ENCODE measurements around the gene KRT2. TPM values are rescaled to one million over a fixed set of nuclear protein-coding genes. Genes with fewer than 3 reads are reported as not detected.

The KRT2 gene
- total RNA-seq, 1 experiment from 2014 or later = not detected

DNA sequence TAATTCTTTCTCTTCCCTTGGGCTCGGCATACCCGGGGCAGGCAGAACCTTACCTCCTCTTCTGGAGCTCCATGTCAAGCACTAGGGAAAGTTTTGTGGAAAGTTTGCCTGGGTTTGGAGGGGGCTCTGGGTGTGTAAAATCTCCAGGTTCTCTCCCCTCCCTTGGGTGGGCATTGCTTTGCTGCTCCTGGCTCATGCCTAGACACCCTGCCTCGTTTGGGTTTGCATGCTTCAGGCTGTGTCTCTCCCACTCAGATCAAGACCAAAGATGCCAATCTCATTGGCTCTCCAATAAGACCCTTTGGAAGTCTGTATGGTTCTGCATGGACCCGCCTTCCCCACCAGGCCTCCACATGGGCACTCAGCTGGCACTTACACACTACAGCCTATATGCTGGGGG lies 6.2 kb upstream of the KRT2 start:
- intact Hi-C loops (cut with micrococcal nuclease; ENCODE audit: unreplicated experiment) = no loop called here
- no peaks in the 10 kb centered on the region for H3K9me3 Mint-ChIP-seq (ENCODE audit: low read depth, unreplicated experiment)
- peaks cover 9% of the 10 kb centered on the region for H3K4me1 Mint-ChIP-seq (ENCODE audit: low read depth, unreplicated experiment)
- H3K27me3 Mint-ChIP-seq (ENCODE audit: unreplicated experiment) = peaks cover 71% of the 10 kb centered on the region
- CTCF ChIA-PET = no interaction called here
- no peak overlapping the region for H3K27ac Mint-ChIP-seq (ENCODE audit: unreplicated experiment)
- BruUV-seq (replicated peaks) = no TSS peak
- TF ChIP-seq, protein P1, sequence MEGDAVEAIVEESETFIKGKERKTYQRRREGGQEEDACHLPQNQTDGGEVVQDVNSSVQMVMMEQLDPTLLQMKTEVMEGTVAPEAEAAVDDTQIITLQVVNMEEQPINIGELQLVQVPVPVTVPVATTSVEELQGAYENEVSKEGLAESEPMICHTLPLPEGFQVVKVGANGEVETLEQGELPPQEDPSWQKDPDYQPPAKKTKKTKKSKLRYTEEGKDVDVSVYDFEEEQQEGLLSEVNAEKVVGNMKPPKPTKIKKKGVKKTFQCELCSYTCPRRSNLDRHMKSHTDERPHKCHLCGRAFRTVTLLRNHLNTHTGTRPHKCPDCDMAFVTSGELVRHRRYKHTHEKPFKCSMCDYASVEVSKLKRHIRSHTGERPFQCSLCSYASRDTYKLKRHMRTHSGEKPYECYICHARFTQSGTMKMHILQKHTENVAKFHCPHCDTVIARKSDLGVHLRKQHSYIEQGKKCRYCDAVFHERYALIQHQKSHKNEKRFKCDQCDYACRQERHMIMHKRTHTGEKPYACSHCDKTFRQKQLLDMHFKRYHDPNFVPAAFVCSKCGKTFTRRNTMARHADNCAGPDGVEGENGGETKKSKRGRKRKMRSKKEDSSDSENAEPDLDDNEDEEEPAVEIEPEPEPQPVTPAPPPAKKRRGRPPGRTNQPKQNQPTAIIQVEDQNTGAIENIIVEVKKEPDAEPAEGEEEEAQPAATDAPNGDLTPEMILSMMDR (IDR thresholded peaks at IDR 0.05; ENCODE audit: unreplicated experiment) = no peak
- no peaks in the 10 kb centered on the region for H3K36me3 Mint-ChIP-seq (ENCODE audit: insufficient read depth, unreplicated experiment)
- DNase-seq = no peak
- no peak overlapping the region for H3K4me3 Mint-ChIP-seq (ENCODE audit: low read depth, unreplicated experiment)

DNA sequence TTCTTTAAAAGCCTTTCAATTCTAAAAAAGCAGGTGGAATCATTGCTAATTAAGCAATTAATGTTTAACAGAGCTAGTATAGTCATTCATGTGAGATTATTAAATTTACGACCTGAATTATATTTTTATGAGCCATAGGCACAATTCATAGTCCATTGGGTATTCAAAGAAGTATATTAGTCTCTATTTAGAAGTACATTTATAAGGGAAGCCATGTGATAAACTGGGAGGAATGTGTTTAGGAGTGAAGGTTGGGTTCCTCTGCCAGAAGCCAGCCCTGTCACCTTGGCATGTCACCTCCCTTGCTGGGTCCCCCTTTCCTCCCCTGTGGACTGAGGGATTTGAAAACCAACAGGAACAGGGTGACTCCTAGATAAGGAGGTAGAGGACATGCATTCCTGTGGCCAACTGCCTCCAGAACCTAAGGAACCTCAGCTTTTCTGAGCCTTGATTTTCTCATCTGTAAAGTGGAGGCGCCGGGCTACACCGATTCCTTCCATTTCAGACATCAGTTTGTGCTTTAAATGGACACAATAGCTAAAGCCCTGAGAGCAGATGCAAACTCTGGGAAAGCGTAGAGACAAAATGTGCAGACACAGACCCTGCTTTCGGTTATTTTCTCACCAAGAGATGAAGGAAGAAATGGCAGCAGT lies 5.4 kb upstream of the KRT2 start:
- no peak for DNase-seq
- intact Hi-C loops (cut with micrococcal nuclease; ENCODE audit: unreplicated experiment) = no loop called here
- Mint-ChIP-seq H3K27ac (ENCODE audit: unreplicated experiment) (no peak overlapping the region), H3K4me1 (ENCODE audit: low read depth, unreplicated experiment) (peaks cover 9% of the 10 kb centered on the region), H3K36me3 (ENCODE audit: insufficient read depth, unreplicated experiment) (no peaks in the 10 kb centered on the region), H3K27me3 (ENCODE audit: unreplicated experiment) (peaks cover 77% of the 10 kb centered on the region), H3K4me3 (ENCODE audit: low read depth, unreplicated experiment) (no peak overlapping the region), H3K9me3 (ENCODE audit: low read depth, unreplicated experiment) (no peaks in the 10 kb centered on the region)
- BruUV-seq (replicated peaks) = no TSS peak
- CTCF ChIA-PET = no interaction called here
- TF ChIP-seq, protein P1 (IDR thresholded peaks at IDR 0.05; ENCODE audit: unreplicated experiment) = no peak

DNA sequence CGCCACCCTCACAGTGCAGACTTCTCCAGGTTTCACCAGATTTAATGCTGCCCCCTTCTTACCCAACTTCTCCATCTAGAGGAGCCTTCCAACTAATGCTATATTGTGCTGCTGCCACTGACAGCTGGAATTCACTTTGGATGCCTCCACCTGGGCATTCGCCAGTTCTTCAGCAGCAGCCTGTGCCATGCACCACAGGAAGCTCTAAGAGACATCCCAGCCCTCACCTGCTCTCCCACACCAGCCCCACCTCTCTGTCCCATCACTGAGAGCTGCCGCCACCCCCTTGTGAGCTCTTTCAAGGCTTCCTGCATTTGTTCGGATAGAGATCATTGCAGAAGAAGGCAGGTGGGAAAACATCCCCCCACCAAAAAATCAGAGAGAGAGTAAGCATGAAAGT lies 4.6 kb upstream of the KRT2 start:
- no peak overlapping the region for H3K4me3 Mint-ChIP-seq (ENCODE audit: low read depth, unreplicated experiment)
- peaks cover 77% of the 10 kb centered on the region for H3K27me3 Mint-ChIP-seq (ENCODE audit: unreplicated experiment)
- no peak overlapping the region for H3K27ac Mint-ChIP-seq (ENCODE audit: unreplicated experiment)
- CTCF ChIA-PET = no interaction called here
- H3K9me3 Mint-ChIP-seq (ENCODE audit: low read depth, unreplicated experiment) = no peaks in the 10 kb centered on the region
- no TSS peak for BruUV-seq (replicated peaks)
- TF ChIP-seq, protein P1 (IDR thresholded peaks at IDR 0.05; ENCODE audit: unreplicated experiment) = no peak
- intact Hi-C loops (cut with micrococcal nuclease; ENCODE audit: unreplicated experiment) = loop anchor here (1.0 kb wide), 1 partner anchor 16 kb away; no protein-coding TSS in a partner anchor
- no peaks in the 10 kb centered on the region for H3K36me3 Mint-ChIP-seq (ENCODE audit: insufficient read depth, unreplicated experiment)
- no peak for DNase-seq
- H3K4me1 Mint-ChIP-seq (ENCODE audit: low read depth, unreplicated experiment) = peaks cover 9% of the 10 kb centered on the region

DNA sequence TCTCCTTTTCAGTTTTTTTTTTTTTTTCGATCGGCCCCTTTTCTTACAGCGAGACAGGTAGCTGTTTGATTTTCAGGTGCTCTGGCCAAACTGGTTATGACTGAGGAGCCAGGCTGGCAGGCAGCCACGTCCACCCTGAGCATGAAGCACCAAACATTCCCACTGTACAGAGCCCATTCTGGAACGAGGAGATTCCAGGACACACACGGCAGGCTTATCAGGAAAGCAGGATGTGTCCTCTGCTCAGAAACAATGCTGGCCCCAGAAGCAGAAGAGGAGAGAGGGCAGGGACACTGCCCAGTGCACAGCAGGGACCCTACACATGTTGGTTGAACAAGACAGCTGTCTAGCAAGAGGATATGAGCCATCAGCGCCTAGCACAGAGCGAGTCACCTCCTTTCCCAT lies 3.7 kb upstream of the KRT2 start:
- H3K36me3 Mint-ChIP-seq (ENCODE audit: insufficient read depth, unreplicated experiment) = no peaks in the 10 kb centered on the region
- no TSS peak for BruUV-seq (replicated peaks)
- TF ChIP-seq, protein P1 (IDR thresholded peaks at IDR 0.05; ENCODE audit: unreplicated experiment) = no peak

More for the DNA sequence above, 3.7 kb upstream of the KRT2 start:
- H3K27ac Mint-ChIP-seq (ENCODE audit: unreplicated experiment) = no peak overlapping the region
- no peak overlapping the region for H3K4me3 Mint-ChIP-seq (ENCODE audit: low read depth, unreplicated experiment)
- intact Hi-C loops (cut with micrococcal nuclease; ENCODE audit: unreplicated experiment) = loop anchor here (1.0 kb wide), 1 partner anchor 17 kb away; no protein-coding TSS in a partner anchor
- H3K9me3 Mint-ChIP-seq (ENCODE audit: low read depth, unreplicated experiment) = no peaks in the 10 kb centered on the region
- CTCF ChIA-PET = interaction anchor here (0.5 kb wide), 1 partner anchor 300 kb away, joined by 3 read pairs; no protein-coding TSS in a partner anchor
- peaks cover 78% of the 10 kb centered on the region for H3K27me3 Mint-ChIP-seq (ENCODE audit: unreplicated experiment)
- H3K4me1 Mint-ChIP-seq (ENCODE audit: low read depth, unreplicated experiment) = peaks cover 9% of the 10 kb centered on the region
- DNase-seq = peak; percentile 20
